Mononuclear cell (primary cell): ENCODE data around the gene DGKQ. TPM values are rescaled to one million over a fixed set of nuclear protein-coding genes. Genes with fewer than 3 reads are reported as not detected.

Experiments used
- H3K27me3 ChIP-seq: 2 replicates; pipeline ENCODE4 v1.6.0; 2011; ENCODE audit warnings: low read length, control low read depth; ENCODE audit not compliant: insufficient read depth
- H3K4me1 ChIP-seq: 2 replicates; pipeline ENCODE4 v1.5.1; 2011; ENCODE audit warnings: mild to moderate bottlenecking, low read length, control low read depth; ENCODE audit not compliant: insufficient read depth
- H3K4me3 ChIP-seq: 2 replicates; pipeline ENCODE4 v1.5.1; 2011; ENCODE audit warnings: mild to moderate bottlenecking, low read length, moderate library complexity
- H3K9me3 ChIP-seq: 2 replicates; pipeline ENCODE4 v1.5.1; 2011; ENCODE audit warnings: low read depth, mild to moderate bottlenecking, control low read depth, low read length
- total RNA-seq: library from RNA; depleted of rRNA; stranded (reverse); fragments of >200 nt; gene quantifications from one replicate; pipeline ENCODE4 v1.2.3, GENCODE V29; 2012

The DGKQ gene
- total RNA-seq, 1 donor: 10.8 TPM

GRCh38 chr4:991451-992296, 18.3 kb upstream of the DGKQ start:
- Histone ChIP-seq H3K9me3 (no peaks in the 10 kb centered on the region), H3K4me1 (peaks cover 11% of the 10 kb centered on the region), H3K27me3 (peaks cover 3% of the 10 kb centered on the region), H3K4me3 (no peak overlapping the region)

GRCh38 chr4:990746-991367, 17.5 kb upstream of the DGKQ start:
- Histone ChIP-seq H3K9me3 (no peaks in the 10 kb centered on the region), H3K27me3 (no peaks in the 10 kb centered on the region), H3K4me3 (no peak overlapping the region), H3K4me1 (peaks cover 19% of the 10 kb centered on the region)

- Histone ChIP-seq H3K27me3 (no peaks in the 10 kb centered on the region), H3K4me3 (no peak overlapping the region), H3K4me1 (peaks cover 27% of the 10 kb centered on the region), H3K9me3 (no peaks in the 10 kb centered on the region)
These were observed 16.5 kb upstream of the DGKQ start for GRCh38 chr4:989722-990471.

- Histone ChIP-seq H3K27me3 (no peaks in the 10 kb centered on the region), H3K4me1 (peaks cover 33% of the 10 kb centered on the region), H3K4me3 (no peak overlapping the region), H3K9me3 (no peaks in the 10 kb centered on the region)
These were observed 15.7 kb upstream of the DGKQ start for GRCh38 chr4:988726-989721.

GRCh38 chr4:987624-988513, 14.5 kb upstream of the DGKQ start:
- H3K4me3 ChIP-seq: peak overlapping the region; percentile 51
- no peaks in the 10 kb centered on the region for H3K27me3 ChIP-seq
- no peaks in the 10 kb centered on the region for H3K9me3 ChIP-seq
- peaks cover 33% of the 10 kb centered on the region for H3K4me1 ChIP-seq

GRCh38 chr4:986879-987623, 13.7 kb upstream of the DGKQ start, which contains the start of gene IDUA:
Gene IDUA, plus strand, starts transcription at chr4:987044. Its CDS starts 41 bp downstream, at chr4:987085.
- peak within 1 kb of the TSS; percentile 51 for H3K4me3 ChIP-seq

GRCh38 chr4:986428-986878, 13.1 kb upstream of the DGKQ start:
- no peaks in the 10 kb centered on the region for H3K9me3 ChIP-seq
- peaks cover 33% of the 10 kb centered on the region for H3K4me1 ChIP-seq
- H3K4me3 ChIP-seq: peak overlapping the region; percentile 51
- no peaks in the 10 kb centered on the region for H3K27me3 ChIP-seq

More at GRCh38 chr4:986879-987623, 13.7 kb upstream of the DGKQ start, which contains the start of gene IDUA:
- no peaks in the 10 kb centered on the region for H3K9me3 ChIP-seq
- no peaks in the 10 kb centered on the region for H3K27me3 ChIP-seq
- peaks cover 33% of the 10 kb centered on the region for H3K4me1 ChIP-seq

GRCh38 chr4:985123-985830, 11.9 kb upstream of the DGKQ start:
- H3K9me3 ChIP-seq: no peaks in the 10 kb centered on the region
- H3K27me3 ChIP-seq: no peaks in the 10 kb centered on the region
- H3K4me3 ChIP-seq: no peak overlapping the region
- H3K4me1 ChIP-seq: peaks cover 33% of the 10 kb centered on the region

GRCh38 chr4:984336-985054, 11.1 kb upstream of the DGKQ start:
- no peaks in the 10 kb centered on the region for H3K9me3 ChIP-seq
- peaks cover 40% of the 10 kb centered on the region for H3K4me1 ChIP-seq
- H3K4me3 ChIP-seq: no peak overlapping the region
- H3K27me3 ChIP-seq: no peaks in the 10 kb centered on the region

GRCh38 chr4:982814-983213, 9.4 kb upstream of the DGKQ start:
- Histone ChIP-seq H3K4me1 (peaks cover 50% of the 10 kb centered on the region), H3K27me3 (no peaks in the 10 kb centered on the region), H3K9me3 (no peaks in the 10 kb centered on the region), H3K4me3 (no peak overlapping the region)

- Histone ChIP-seq H3K4me1 (peaks cover 45% of the 10 kb centered on the region), H3K9me3 (no peaks in the 10 kb centered on the region), H3K27me3 (no peaks in the 10 kb centered on the region), H3K4me3 (no peak overlapping the region)
These were observed 8.9 kb upstream of the DGKQ start for GRCh38 chr4:982291-982690.
